Measurements from ENCODE around the gene DPYD.

DNA sequence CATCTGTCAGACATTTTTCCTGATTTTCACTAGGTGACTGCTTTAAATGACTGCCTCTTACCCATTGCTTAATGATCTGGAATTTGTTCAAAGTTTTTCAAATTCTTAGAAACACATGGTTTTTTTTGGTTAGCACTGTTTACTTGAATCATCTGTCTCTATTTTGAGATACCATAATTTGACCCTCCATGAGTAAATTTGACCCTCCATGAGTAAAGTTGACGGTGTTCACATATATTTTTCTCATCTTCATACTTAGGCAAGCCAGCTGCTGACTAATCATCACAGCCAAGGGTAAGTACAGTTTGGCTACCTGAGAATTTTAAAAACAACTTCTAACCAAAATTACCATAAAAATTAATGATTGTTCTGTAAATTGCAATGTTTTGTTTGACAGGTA, 612.7 kb downstream of the DPYD start:
- TF ChIP-seq POLR2A (IDR thresholded peaks at IDR 0.05; ENCODE audit: low read length) (no peak), GATA1 (IDR thresholded peaks at IDR 0.05; ENCODE audit: low read depth, low read length) (no peak)
